HEK293T (cell line): ENCODE data around the gene ZNF441.
"Not testable (repeated sequence)": the region's sequence is repeated elsewhere in the genome, so short reads cannot be mapped to it uniquely, and the experiment has no call there.

Source experiments
- CTCF ChIA-PET: fragments of 350-600 bp; formaldehyde crosslinking; extraction: SDS; loops from one replicate; lab custom pipeline; 2021; ENCODE audit warnings: antibody characterized with exemption, inconsistent platforms; lab: Yijun Ruan, JAX
- POLR2A ChIA-PET: fragments of 350-600 bp; formaldehyde crosslinking; extraction: SDS; loops from one replicate; lab custom pipeline; 2020; ENCODE audit warnings: antibody characterized with exemption, inconsistent platforms; lab: Yijun Ruan, JAX
- DNase-seq: peaks from one replicate; pipeline ENCODE4 v3.0.0; 2012; ENCODE audit warnings: mixed read lengths; ENCODE audit errors: extremely low spot score
- ARNT ChIP-seq: fragments of 450-650 bp; IDR thresholded peaks from 2 replicates; pipeline ENCODE4 v1.6.1; 2017; ENCODE audit warnings: mild to moderate bottlenecking
- BHLHE40 ChIP-seq: fragments of 450-650 bp; IDR thresholded peaks from 2 replicates; pipeline ENCODE4 v1.6.1; 2016; ENCODE audit warnings: mild to moderate bottlenecking, moderate library complexity, borderline replicate concordance
- CTBP1 ChIP-seq: fragments of 450-650 bp; IDR thresholded peaks from 2 replicates; pipeline ENCODE4 v1.6.1; 2016; ENCODE audit warnings: borderline replicate concordance
- ELF4 ChIP-seq: fragments of 450-650 bp; IDR thresholded peaks from 2 replicates; pipeline ENCODE4 v1.6.1; 2017; ENCODE audit warnings: antibody characterized with exemption
- FOXA1 ChIP-seq: fragments of 450-650 bp; IDR thresholded peaks from 2 replicates; pipeline ENCODE4 v1.6.1; 2016; ENCODE audit warnings: mild to moderate bottlenecking
- FOXK2 ChIP-seq: fragments of 450-650 bp; IDR thresholded peaks from 2 replicates; pipeline ENCODE4 v1.6.1; 2016; ENCODE audit warnings: mild to moderate bottlenecking
- FOXM1 ChIP-seq: fragments of 450-650 bp; IDR thresholded peaks from 2 replicates; pipeline ENCODE4 v1.6.1; 2017; ENCODE audit warnings: mild to moderate bottlenecking, borderline replicate concordance
- HDGF ChIP-seq: fragments of 450-650 bp; IDR thresholded peaks from 2 replicates; pipeline ENCODE4 v1.6.1; 2017; ENCODE audit warnings: antibody characterized with exemption, borderline replicate concordance
- L3MBTL2 ChIP-seq: fragments of 450-650 bp; conservative IDR thresholded peaks from 2 replicates; pipeline ENCODE4 v1.6.1; 2016; ENCODE audit warnings: mild to moderate bottlenecking
- LEF1 ChIP-seq: fragments of 450-650 bp; IDR thresholded peaks from 2 replicates; pipeline ENCODE4 v1.6.1; 2017; ENCODE audit warnings: mild to moderate bottlenecking, borderline replicate concordance
- NFRKB ChIP-seq: fragments of 450-650 bp; IDR thresholded peaks from 2 replicates; pipeline ENCODE4 v1.6.1; 2016; ENCODE audit warnings: mild to moderate bottlenecking, moderate library complexity
- SP1 ChIP-seq: fragments of 450-650 bp; IDR thresholded peaks from 2 replicates; pipeline ENCODE4 v1.6.1; 2017
- SUZ12 ChIP-seq: fragments of 450-650 bp; IDR thresholded peaks from 2 replicates; pipeline ENCODE4 v1.6.1; 2016; ENCODE audit warnings: mild to moderate bottlenecking
- TARDBP ChIP-seq: fragments of 450-650 bp; IDR thresholded peaks from 2 replicates; pipeline ENCODE4 v1.6.1; 2016
- ZNF384 ChIP-seq: fragments of 450-650 bp; IDR thresholded peaks from 2 replicates; pipeline ENCODE4 v1.6.1; 2016
- TF ChIP-seq, protein P1 (sequence below): fragments of 450-650 bp; IDR thresholded peaks from 2 replicates; pipeline ENCODE4 v1.6.1; 2016

ZNF441 gene

DNA sequence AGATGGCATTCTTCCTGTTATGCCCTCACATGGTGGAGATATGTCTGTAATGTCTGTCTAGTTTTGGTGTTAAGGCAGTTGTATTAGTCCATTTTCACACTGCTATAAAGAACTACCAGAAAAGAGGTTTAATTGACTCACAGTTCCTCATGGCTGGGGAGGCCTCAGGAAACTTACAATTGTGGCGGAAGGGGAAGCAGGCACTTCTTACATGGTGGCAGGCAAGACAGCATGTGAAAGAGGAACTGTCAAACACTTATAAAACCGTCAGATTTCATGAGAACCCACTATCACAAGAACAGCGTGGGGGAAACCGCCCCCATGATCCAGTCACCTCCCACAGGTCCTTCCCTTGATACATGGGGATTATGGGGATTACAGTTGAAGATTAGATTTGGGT, 3.2 kb downstream of the ZNF441 start:
- TF ChIP-seq ARNT = no peak
- TF ChIP-seq, protein P1, sequence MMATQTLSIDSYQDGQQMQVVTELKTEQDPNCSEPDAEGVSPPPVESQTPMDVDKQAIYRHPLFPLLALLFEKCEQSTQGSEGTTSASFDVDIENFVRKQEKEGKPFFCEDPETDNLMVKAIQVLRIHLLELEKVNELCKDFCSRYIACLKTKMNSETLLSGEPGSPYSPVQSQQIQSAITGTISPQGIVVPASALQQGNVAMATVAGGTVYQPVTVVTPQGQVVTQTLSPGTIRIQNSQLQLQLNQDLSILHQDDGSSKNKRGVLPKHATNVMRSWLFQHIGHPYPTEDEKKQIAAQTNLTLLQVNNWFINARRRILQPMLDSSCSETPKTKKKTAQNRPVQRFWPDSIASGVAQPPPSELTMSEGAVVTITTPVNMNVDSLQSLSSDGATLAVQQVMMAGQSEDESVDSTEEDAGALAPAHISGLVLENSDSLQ = no peak
- TF ChIP-seq NFRKB = no peak
- ChIA-PET POLR2A (no interaction called here), CTCF (no interaction called here)
- DNase-seq = no peak

DNA sequence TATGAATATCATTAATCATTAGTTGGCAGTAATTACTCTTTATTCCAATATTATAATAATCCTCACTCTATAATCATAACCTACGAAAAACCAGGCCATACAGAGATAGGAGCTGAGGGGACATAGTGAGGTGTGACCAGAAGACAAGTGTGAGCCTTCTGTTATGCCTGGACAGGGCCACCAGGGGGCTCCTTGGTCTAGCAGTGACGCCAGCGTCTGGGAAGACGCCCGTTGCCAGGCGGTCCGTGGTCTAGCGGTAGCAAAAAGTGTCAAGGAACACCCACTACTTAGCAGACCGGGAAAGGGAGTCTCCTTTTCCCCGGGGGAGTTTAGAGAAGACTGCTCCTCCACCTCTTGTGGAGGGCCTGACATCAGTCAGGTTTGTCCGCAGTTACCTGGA, 4.7 kb downstream of the ZNF441 start:
- CTCF ChIA-PET, DNase-seq, POLR2A ChIA-PET: not testable (repeated sequence)

DNA sequence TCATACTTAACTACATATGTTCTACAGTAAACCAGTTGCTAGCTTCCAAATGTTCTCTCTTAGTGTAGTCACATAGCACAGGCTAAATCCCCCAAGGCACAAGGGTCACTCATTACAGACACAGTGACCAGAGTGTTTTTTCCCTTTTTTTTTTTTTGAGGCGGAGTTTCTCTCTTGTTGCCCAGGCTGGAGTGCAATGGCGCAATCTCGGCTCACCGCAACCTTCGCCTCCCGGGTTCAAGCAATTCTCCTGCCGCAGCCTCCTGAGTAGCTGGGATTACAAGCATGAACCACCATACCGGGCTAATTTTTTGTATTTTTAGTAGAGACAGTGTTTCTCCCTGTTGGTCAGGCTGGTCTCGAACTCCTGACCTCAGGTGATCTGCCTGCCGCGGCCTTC, 9.9 kb downstream of the ZNF441 start:
- CTCF ChIA-PET, POLR2A ChIA-PET: not testable (repeated sequence)

DNA sequence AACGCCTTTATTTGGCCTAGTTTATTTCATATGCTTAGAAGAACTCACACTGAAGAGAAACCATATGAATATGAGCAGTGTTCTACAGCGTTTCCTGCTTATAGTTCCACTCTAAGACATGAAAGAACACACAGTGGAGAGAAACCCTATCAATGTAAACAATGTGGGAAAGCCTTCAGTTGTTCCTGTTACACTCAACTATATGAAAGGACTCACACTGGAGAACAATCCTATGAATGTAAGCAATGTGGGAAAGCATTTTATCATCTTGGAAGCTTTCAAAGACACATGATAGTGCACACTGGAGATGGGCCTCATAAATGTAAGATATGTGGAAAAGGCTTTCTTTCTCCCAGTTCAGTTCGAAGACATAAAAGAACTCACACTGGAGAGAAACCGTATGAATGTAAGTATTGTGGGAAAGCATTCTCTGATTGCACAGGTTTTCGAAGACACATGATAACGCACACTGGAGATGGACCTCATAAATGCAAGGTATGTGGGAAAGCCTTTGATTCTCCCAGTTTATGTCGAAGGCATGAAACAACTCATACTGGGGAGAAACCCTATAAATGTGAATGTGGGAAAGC, 13.7 kb downstream of the ZNF441 start:
- POLR2A ChIA-PET = no interaction called here
- CTCF ChIA-PET = no interaction called here
- TF ChIP-seq ARNT (no peak), FOXA1 (no peak), TARDBP (no peak), FOXM1 (no peak), HDGF (no peak)
- no peak for DNase-seq

More for the DNA sequence above, 9.9 kb downstream of the ZNF441 start:
- not testable (repeated sequence) for DNase-seq

DNA sequence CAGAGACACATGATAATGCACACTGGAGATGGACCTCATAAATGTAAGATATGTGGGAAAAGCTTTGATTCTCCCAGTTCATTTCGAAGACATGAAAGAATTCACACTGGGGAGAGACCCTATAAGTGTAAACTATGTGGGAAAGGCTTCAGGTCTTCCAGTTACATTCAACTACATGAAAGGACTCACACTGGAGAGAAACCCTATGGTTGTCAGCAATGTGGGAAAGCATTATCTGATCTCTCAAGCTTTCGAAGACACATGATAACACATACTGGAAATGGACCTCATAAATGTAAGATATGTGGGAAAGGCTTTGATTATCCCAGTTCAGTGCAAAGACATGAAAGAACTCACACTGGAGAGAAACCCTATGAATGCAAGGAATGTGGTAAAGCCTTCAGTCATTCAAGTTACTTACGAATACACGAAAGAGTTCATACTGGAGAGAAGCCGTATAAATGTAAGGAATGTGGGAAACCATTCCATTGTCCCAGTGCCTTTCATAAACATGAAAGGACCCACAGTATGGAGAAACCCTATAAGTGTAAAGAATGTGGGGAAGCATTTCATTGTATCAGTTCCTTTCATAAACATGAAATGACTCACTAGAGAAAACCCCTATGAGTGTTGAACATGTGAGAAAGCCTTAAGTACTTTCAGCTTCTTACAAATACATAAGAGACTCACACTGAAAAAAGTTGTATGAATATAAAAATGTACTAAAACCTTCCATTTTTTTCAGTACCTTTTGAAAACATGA, 14.7 kb downstream of the ZNF441 start:
- DNase-seq = no peak
- CTCF ChIA-PET = no interaction called here
- TF ChIP-seq HDGF (no peak), ZNF384 (no peak)
- POLR2A ChIA-PET = no interaction called here

DNA sequence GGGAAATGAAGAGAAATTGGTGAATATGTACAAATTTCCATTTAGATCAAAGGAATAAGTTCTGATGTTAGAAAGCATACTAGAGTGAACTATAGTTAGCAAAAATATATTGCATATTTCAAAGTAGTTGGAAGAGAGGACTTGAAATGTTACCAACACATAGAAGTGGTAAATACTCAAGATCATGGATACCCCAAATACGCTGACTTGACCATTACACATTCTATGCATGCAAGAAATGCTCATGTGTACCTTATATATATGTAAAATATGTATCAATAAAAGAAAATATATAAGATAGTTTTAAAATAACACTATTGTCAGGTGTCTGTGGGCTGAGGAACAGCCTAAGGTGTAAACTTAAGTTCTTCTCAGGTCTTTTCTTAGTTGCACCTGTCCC, 17.0 kb downstream of the ZNF441 start:
- ChIA-PET CTCF (no interaction called here), POLR2A (no interaction called here)
- TF ChIP-seq ZNF384 (no peak), ELF4 (no peak), SP1 (no peak), FOXM1 (no peak), SUZ12 (no peak), TARDBP (no peak)
- DNase-seq = no peak

DNA sequence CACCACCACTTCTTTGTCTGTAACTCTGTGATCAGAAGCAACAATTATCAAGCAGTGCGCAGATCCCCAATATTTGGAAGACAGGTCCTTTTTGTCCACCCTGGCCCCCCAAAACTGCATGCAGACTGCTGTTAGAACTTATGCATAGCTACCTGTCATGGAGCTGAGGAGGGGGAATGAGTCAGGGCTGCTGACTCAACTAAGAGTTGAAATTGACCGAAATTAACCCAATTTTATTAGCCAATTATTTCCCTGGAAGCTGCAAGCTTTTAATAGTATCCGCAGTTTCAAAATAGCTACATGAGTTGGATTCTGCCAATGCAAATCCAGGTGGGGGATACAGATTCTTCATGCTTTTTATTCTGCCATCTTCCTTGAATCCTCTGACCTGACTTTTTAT, 17.6 kb downstream of the ZNF441 start:
- TF ChIP-seq NFRKB (no peak), L3MBTL2 (no peak), FOXA1 (no peak), ARNT (no peak), BHLHE40 (no peak), CTBP1 (no peak), ZNF384 (no peak), TARDBP (no peak), SUZ12 (no peak), FOXK2 (no peak), SP1 (no peak), HDGF (no peak), LEF1 (no peak), FOXM1 (no peak), ELF4 (no peak)
- TF ChIP-seq, protein P1 = no peak
- ChIA-PET CTCF (no interaction called here), POLR2A (no interaction called here)
- no peak for DNase-seq

DNA sequence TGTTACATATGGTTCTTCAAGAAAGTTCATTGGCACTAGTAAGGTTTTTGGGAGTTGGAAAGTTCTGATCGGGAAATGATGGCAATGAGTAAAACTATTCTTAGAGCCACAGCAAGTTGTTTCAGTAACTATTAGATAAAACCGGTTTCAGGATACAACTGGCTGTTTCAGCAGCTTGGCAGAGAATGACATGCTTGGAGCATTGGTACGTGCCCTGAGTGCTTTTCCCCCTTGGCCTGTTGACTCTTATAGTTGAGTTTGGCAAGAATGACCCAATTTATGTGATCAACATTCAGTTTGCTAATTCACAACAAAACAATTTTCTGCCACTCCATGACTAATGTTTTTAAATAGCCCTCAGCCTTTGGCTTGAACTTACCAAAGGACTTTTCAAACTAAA, 20.7 kb downstream of the ZNF441 start:
- CTCF ChIA-PET = no interaction called here

More for the DNA sequence above, 20.7 kb downstream of the ZNF441 start:
- TF ChIP-seq TARDBP (no peak), ELF4 (no peak), BHLHE40 (no peak), FOXA1 (no peak), FOXM1 (no peak), L3MBTL2 (no peak), ZNF384 (no peak), HDGF (no peak), SP1 (no peak), SUZ12 (no peak), LEF1 (no peak), CTBP1 (no peak), FOXK2 (no peak), ARNT (no peak), NFRKB (no peak)
- TF ChIP-seq, protein P1 = no peak
- DNase-seq = no peak
- POLR2A ChIA-PET = no interaction called here
